GDM1 (cell line): ENCODE results near the gene GABARAPL1.
A peak's percentile ranks its signal among the peaks of the same experiment; 100 is the strongest.
"Not testable (repeated sequence)": the region's sequence is repeated elsewhere in the genome, so short reads cannot be mapped to it uniquely, and the experiment has no call there.

Source experiments
- DNase-seq: peaks from one replicate; lab custom pipeline; 2025; lab: John Stamatoyannopoulos, UW

The GABARAPL1 gene

DNA sequence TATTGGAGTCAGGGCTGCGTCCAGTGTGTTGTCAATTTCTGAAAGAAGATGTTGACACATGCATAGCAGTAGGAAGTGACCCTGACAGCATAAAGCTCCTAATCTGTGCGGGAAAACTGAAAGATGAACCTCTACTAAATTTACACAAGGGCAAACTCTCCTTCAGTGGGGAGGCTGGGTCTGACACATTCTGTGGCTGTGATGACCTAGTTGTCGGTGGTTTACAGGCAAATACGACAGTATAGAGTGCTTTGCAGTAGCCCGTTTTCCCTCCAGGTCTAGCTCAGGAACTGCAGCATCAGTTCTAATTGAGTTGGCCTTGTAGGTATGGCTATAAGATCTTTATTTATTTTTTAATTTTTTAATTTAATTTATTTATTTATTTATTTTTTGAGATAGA lies 14.8 kb upstream of the GABARAPL1 start:
- DNase-seq = no peak

GRCh38 chr12:10204495-10204894 lies 8.2 kb upstream of the GABARAPL1 start:
- DNase-seq = not testable (repeated sequence)

GRCh38 chr12:10205220-10205807 lies 7.4 kb upstream of the GABARAPL1 start:
- no peak for DNase-seq

- no peak for DNase-seq
Observed at GRCh38 chr12:10207136-10207535, 5.5 kb upstream of the GABARAPL1 start.

GRCh38 chr12:10210225-10210624 lies 2.5 kb upstream of the GABARAPL1 start:
- no peak for DNase-seq

DNA sequence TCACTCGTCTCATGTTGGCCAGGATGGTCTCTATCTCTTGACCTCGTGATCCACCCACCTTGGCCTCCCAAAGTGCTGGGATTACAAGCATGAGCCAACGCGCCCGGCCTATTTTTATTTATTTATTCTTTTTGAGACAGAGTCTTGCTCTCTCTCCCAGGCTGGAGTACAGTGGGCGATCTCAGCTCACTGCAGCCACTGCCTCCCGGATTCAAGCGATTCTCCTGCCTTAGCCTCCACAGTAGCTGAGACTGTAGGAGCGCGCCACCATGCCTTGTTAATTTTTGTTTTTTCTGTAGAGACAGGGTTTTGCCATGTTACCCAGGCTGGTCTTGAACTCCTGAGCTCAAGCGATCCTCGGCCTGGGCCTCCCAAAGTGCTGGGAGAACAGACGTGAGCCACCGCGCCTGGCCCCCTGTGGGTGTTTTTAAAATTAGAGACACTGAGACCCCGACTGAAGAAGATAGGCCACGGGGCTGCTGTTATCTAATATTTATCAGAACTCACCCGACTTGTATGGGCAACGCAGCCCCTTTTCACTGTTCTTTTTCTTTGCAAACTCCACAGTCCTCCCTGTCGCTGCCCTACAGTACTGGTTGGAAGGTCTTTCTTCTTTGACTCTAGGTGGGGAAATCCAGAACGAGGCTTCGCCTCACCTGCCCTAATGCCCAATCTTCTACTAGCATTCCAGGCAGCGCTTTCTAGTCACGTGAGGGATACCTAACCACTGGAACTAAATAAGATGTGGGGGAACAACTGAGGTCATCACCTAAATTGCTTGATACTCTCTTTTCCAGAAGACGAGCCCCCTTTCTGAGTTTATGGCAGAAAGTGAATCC lies 1.4 kb upstream of the GABARAPL1 start:
- DNase-seq = no peak

DNA sequence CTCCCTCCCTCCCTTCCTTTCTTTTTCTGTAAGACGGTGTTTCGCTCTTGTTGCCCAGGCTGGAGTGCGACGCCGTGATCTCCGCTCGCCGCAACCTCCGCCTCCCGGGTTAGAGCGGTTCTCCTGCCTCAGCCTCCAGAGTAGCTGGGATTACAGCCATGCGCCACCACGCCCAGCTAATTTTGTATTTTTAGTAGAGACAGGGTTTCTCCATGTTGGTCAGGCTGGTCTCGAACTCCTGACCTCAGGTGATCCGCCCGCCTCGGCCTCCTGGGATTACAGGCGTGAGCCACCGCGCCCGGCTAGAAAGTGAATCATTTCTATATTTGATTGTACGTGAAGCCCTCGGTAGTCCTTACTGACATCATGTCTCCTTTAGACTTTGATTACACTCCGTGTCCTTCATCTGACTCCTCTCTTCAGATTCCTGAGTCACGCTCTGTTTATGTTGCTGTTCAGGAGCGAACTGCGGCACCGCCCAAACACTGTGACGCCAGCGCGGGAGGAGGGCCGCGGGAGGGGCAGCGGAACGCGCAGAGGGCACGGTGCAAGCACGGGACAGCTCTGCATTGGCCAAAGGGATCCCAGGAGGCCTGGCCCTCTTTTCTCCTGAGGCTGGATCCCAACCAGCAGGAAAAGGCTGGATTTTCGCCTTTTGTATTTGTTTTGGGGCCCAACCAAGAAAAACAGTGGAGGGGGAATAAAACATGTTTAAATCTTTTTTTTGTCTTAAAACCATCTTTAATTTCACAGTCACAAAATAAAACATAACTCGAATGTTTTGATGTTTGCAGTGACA lies 538 bp upstream of the GABARAPL1 start:
- peak; percentile 21 for DNase-seq

DNA sequence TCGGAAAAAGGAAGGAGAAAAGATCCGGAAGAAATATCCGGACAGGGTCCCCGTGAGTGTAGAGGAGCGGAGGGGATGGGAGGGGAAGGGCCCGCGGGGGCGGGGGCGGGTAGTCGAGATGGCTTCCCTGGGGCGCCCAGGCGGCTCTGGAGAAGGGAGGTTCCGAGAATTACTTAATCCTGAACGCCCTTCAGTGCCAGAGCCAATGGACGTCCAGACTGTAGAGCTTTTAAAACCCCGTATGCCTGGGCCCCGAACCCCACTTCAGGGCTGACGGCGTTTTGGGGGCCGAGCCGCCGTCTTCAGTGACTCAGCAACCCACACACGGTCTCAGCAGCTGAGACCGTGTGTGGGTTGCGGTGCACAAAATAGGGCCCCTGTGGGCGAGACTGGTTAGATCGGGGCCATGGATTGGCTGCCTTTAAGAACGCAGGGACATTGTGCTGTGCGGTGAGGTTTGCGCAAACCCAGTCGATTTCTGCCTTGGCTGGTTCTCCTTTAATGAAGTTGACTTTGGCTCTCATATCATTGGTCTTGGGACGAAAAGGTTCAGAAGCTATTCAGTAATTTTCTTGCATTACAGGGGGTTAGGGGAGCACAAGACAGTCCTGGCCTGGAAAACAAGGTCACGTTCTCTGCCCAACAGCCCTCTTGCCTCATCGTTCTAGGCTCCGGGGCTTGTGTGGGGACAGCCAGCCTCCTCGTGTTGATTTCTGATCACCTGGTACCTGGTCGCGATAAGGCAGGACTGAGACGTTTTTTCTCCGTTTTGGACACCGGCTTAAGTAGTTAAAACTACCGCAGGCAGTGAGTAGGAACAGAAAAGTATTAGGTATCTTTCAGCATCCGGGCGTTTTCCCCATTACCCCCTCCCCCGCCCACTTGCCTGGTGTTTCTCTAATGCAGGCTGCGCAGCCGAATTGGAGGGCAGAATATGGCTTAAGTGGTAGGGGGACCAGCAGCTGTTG lies 775 bp downstream of the GABARAPL1 start:
- peak; percentile 7 for DNase-seq

GRCh38 chr12:10214136-10214894 lies 1.6 kb downstream of the GABARAPL1 start:
- no peak for DNase-seq

GRCh38 chr12:10214895-10215267 lies 2.2 kb downstream of the GABARAPL1 start:
- no peak for DNase-seq

GRCh38 chr12:10215436-10215835 lies 2.8 kb downstream of the GABARAPL1 start:
- DNase-seq = no peak

DNA sequence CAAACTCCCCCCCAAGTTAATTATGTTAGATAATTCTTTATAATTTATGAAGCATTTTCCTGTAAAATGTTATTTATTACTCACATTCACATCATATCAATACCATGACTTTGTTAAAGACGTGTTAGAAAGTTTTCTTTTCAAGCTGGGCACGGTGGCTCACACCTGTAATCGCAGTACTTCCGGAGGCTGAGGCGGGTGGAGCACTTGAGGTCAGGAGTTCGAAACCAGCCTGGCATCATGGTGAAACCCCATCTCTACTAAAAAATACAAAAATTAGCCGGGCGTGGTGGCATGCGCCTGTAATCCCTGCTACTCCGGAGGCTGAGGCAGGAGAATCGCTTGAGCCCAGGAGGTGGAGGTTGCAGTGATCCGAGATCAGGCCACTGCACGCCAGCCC lies 3.3 kb downstream of the GABARAPL1 start:
- not testable (repeated sequence) for DNase-seq

DNA sequence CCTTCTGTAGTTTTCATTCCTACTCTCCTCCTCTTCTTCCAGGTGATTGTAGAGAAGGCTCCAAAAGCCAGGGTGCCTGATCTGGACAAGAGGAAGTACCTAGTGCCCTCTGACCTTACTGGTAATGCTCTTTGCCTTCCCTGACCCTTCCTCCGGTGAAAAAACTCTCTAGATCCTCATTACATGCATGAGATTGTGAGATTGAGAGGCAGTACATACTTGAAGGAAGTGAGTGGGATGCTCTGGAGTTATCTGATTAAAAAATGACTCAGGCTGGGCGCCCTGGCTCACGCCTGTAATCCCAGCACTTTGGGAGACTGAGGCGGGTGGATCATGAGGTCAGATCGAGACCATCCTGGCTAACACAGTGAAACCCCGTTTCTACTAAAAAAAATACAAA lies 5.3 kb downstream of the GABARAPL1 start:
- no peak for DNase-seq

GRCh38 chr12:10220398-10221077 lies 7.9 kb downstream of the GABARAPL1 start:
- no peak for DNase-seq

DNA sequence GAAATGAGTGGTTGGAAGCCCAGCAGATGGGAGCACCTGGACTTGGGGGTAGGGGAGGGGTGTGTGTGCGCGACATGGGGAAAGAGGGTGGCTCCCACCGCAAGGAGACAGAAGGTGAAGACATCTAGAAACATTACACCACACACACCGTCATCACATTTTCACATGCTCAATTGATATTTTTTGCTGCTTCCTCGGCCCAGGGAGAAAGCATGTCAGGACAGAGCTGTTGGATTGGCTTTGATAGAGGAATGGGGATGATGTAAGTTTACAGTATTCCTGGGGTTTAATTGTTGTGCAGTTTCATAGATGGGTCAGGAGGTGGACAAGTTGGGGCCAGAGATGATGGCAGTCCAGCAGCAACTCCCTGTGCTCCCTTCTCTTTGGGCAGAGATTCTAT lies 9.2 kb downstream of the GABARAPL1 start:
- no peak for DNase-seq

- no peak for DNase-seq
Observed at GRCh38 chr12:10223208-10223607, 10.5 kb downstream of the GABARAPL1 start.

DNA sequence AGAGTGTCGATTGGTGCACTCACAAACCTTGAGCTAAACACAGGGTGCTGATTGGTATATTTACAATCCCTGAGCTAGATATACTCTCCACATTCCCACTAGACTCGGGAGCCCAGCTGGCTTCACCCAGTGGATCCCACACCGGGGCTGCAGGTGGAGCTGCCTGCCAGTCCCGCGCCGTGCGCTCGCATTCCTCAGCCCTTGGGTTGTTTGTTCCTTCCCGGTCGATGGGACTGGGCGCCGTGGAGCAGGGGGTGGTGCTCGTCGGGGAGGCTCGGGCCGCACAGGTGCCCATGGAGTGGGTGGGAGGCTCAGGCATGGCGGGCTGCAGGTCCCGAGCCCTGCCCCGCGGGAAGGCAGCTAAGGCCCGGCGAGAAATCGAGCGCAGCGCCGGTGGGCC lies 12.7 kb downstream of the GABARAPL1 start:
- DNase-seq = not testable (repeated sequence)

DNA sequence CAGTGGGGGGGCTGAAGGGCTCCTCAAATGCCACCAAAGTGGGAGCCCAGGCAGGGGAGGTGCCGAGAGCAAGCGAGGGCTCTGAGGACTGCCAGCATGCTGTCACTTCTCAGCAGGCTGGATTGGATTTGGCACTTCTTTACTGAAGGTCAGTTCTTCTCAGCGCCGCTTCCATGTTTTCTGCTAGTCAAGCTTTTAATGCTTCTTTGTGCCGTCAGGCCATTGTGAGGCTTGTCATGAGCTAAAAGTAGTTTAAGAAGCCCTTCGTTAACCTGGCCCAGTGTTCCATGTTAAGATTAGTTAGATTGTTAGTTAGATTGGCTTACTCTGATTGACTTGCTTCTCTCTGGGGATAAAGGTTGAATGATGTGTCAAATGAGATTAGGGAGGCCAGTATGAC lies 13.4 kb downstream of the GABARAPL1 start:
- no peak for DNase-seq

- DNase-seq = no peak
Observed at GRCh38 chr12:10226731-10227130, 14.1 kb downstream of the GABARAPL1 start.

- no peak for DNase-seq
Observed at GRCh38 chr12:10227648-10228047, 15.0 kb downstream of the GABARAPL1 start.
